Neural cell (in vitro differentiated cells): ENCODE measurements around the gene FFAR4.

Experiments
- CTCF ChIP-seq: fragments of 450-650 bp; IDR thresholded peaks from 2 replicates; pipeline ENCODE4 v1.5.1; 2014; ENCODE audit warnings: antibody characterized with exemption, mild to moderate bottlenecking, moderate library complexity; ENCODE audit not compliant: poor library complexity, severe bottlenecking
- EP300 ChIP-seq: fragments of 450-650 bp; conservative IDR thresholded peaks from 2 replicates; pipeline ENCODE4 v1.6.1; 2014; ENCODE audit warnings: antibody characterized with exemption, mild to moderate bottlenecking, moderate library complexity; ENCODE audit not compliant: poor library complexity, severe bottlenecking
- MXI1 ChIP-seq: fragments of 450-650 bp; conservative IDR thresholded peaks from 2 replicates; pipeline ENCODE4 v1.6.1; 2014; ENCODE audit warnings: antibody characterized with exemption, mild to moderate bottlenecking; ENCODE audit not compliant: poor library complexity, severe bottlenecking
- RAD21 ChIP-seq: fragments of 450-650 bp; conservative IDR thresholded peaks from 2 replicates; pipeline ENCODE4 v1.6.1; 2014; ENCODE audit warnings: antibody characterized with exemption, mild to moderate bottlenecking, moderate library complexity
- REST ChIP-seq: IDR thresholded peaks from 2 replicates; pipeline ENCODE4 v1.6.1; 2012; ENCODE audit warnings: borderline replicate concordance
- SMC3 ChIP-seq: fragments of 450-650 bp; conservative IDR thresholded peaks from 2 replicates; pipeline ENCODE4 v1.6.1; 2014; ENCODE audit warnings: antibody characterized with exemption, mild to moderate bottlenecking, moderate library complexity; ENCODE audit not compliant: poor library complexity
- TAF1 ChIP-seq: IDR thresholded peaks from 2 replicates; pipeline ENCODE4 v1.6.1; 2012; ENCODE audit warnings: low read depth

- no peak for TF ChIP-seq EP300
- TF ChIP-seq CTCF = no peak
- no peak for TF ChIP-seq TAF1
- TF ChIP-seq RAD21 = no peak
- TF ChIP-seq REST = no peak
- no peak for TF ChIP-seq MXI1
- TF ChIP-seq SMC3 = no peak
Observed at GRCh38 chr10:93584445-93584844, 18.0 kb downstream of the FFAR4 start.
